Mesothelial cell of epicardium (in vitro differentiated cells): ENCODE data around the gene AMD1. TPM values are rescaled to one million over a fixed set of nuclear protein-coding genes. Genes with fewer than 3 reads are reported as not detected.

Experiments
- DNase-seq, 2 experiments: peaks; one replicate each; pipeline ENCODE4 v3.0.0; 2021; ENCODE audit warnings: low spot score in 2 of 2; ENCODE audit not compliant: unreplicated experiment in 2 of 2
- H3K27ac Mint-ChIP-seq: 2 replicates; pipeline ENCODE4 v1.8.0; 2021; ENCODE audit warnings: mixed read lengths
- H3K27me3 Mint-ChIP-seq: 2 replicates; pipeline ENCODE4 v1.8.0; 2021; ENCODE audit warnings: low read depth, mixed read lengths
- H3K36me3 Mint-ChIP-seq: 2 replicates; pipeline ENCODE4 v1.8.0; 2021; ENCODE audit warnings: mixed read lengths
- H3K4me1 Mint-ChIP-seq: 2 replicates; pipeline ENCODE4 v1.8.0; 2021; ENCODE audit warnings: mixed read lengths
- H3K4me3 Mint-ChIP-seq: 2 replicates; pipeline ENCODE4 v1.8.0; 2021; ENCODE audit warnings: mild to moderate bottlenecking, moderate library complexity, mixed read lengths
- H3K9me3 Mint-ChIP-seq: 2 replicates; pipeline ENCODE4 v1.8.0; 2021; ENCODE audit warnings: mixed read lengths
- total RNA-seq: library from RNA; stranded (reverse); gene quantifications from 3 replicates; pipeline ENCODE4 v1.2.1, GENCODE V29; 2021
- TF ChIP-seq, protein P1 (sequence below): fragments of 200-600 bp; sonication (generic); IDR thresholded peaks from one replicate; pipeline ENCODE4 v1.5.0; 2021; ENCODE audit warnings: antibody characterized with exemption; ENCODE audit not compliant: unreplicated experiment

The AMD1 gene
- total RNA-seq, 1 donor from 2014 or later = 46.0 TPM

DNA sequence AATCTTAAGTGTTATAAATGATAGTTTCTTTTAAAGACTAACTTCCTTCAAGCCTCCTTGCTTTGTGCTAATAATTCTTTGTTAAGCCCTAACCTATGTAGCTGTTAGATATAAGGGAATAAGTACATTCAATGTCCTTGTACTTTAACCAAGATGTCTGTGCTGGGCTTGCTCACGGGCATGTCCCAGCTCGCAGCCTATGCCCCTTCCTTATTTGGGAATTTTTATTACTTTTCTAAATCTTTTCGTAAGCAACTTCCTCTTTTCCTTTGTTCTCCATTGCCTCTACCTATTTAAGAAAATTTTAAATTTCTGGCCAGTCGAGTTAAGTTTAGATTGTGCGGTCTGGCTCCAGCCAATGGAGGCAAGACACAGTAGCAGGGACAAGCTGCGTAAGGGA, 33.3 kb upstream of the AMD1 start:
- TF ChIP-seq, protein P1, sequence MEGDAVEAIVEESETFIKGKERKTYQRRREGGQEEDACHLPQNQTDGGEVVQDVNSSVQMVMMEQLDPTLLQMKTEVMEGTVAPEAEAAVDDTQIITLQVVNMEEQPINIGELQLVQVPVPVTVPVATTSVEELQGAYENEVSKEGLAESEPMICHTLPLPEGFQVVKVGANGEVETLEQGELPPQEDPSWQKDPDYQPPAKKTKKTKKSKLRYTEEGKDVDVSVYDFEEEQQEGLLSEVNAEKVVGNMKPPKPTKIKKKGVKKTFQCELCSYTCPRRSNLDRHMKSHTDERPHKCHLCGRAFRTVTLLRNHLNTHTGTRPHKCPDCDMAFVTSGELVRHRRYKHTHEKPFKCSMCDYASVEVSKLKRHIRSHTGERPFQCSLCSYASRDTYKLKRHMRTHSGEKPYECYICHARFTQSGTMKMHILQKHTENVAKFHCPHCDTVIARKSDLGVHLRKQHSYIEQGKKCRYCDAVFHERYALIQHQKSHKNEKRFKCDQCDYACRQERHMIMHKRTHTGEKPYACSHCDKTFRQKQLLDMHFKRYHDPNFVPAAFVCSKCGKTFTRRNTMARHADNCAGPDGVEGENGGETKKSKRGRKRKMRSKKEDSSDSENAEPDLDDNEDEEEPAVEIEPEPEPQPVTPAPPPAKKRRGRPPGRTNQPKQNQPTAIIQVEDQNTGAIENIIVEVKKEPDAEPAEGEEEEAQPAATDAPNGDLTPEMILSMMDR = no peak
- Mint-ChIP-seq H3K27me3 (no peaks in the 10 kb centered on the region), H3K4me3 (no peak overlapping the region), H3K4me1 (no peaks in the 10 kb centered on the region), H3K36me3 (no peaks in the 10 kb centered on the region), H3K9me3 (peaks cover 3% of the 10 kb centered on the region), H3K27ac (no peak overlapping the region)
- DNase-seq = no peak

- H3K27me3 Mint-ChIP-seq = no peaks in the 10 kb centered on the region
- peaks cover under 1% of the 10 kb centered on the region for H3K9me3 Mint-ChIP-seq
- H3K4me1 Mint-ChIP-seq = no peaks in the 10 kb centered on the region
- no peaks in the 10 kb centered on the region for H3K36me3 Mint-ChIP-seq
- DNase-seq = no peak
- H3K4me3 Mint-ChIP-seq = no peak overlapping the region
- TF ChIP-seq, protein P1 = no peak
- H3K27ac Mint-ChIP-seq = no peak overlapping the region
Measured at GRCh38 chr6:110849781-110850180, 24.8 kb upstream of the AMD1 start.

DNA sequence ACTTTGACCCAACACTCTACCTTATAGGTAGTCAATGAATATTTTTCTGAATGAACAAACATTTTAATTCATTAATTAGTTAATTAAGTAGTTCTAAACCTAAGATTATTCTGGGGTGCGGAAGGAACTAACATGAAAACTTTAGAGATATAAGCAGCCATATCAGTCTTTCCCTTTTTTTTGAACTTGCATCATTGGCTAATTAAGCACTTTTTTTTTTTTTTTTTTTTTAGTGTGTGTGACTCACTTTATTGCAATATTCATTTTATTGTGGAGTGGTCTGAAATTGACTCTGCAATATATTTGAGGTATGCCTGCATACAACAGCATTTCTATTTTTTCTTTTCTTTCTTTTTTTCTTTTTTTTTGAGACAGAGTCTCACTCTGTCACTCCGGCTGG, 21.8 kb upstream of the AMD1 start:
- Mint-ChIP-seq H3K27ac (no peak overlapping the region), H3K4me1 (no peaks in the 10 kb centered on the region), H3K27me3 (no peaks in the 10 kb centered on the region), H3K4me3 (no peak overlapping the region), H3K36me3 (no peaks in the 10 kb centered on the region), H3K9me3 (no peaks in the 10 kb centered on the region)
- TF ChIP-seq, protein P1 = no peak
- DNase-seq = no peak

- Mint-ChIP-seq H3K36me3 (no peaks in the 10 kb centered on the region), H3K4me3 (no peak overlapping the region)
- DNase-seq = no peak
Measured at GRCh38 chr6:110853754-110854477, 20.7 kb upstream of the AMD1 start.

DNA sequence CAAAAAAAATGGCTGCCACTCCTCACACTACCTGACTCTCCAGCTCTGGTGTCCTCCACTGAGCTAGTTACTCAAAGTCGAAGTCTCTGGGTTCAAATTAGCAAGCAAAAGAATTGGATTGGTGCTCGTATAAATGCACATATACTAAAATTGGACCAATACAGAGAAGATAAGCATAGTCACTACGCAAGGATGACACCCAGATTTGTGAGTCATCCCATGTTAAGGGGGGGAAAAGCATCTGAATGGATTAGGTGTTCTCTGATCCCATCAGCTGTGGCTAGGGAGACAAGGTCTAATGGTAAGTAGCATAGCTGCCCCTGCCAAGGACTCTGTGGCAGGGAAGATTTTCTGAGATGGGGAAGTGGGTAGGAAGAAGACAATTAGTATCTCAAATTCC, 18.3 kb upstream of the AMD1 start:
- Mint-ChIP-seq H3K4me1 (no peaks in the 10 kb centered on the region), H3K27me3 (no peaks in the 10 kb centered on the region), H3K9me3 (no peaks in the 10 kb centered on the region), H3K27ac (no peak overlapping the region), H3K4me3 (no peak overlapping the region), H3K36me3 (no peaks in the 10 kb centered on the region)
- TF ChIP-seq, protein P1 = no peak
- no peak for DNase-seq

More at GRCh38 chr6:110853754-110854477, 20.7 kb upstream of the AMD1 start:
- Mint-ChIP-seq H3K9me3 (no peaks in the 10 kb centered on the region), H3K27ac (no peak overlapping the region), H3K27me3 (no peaks in the 10 kb centered on the region), H3K4me1 (no peaks in the 10 kb centered on the region)
- TF ChIP-seq, protein P1 = no peak

DNA sequence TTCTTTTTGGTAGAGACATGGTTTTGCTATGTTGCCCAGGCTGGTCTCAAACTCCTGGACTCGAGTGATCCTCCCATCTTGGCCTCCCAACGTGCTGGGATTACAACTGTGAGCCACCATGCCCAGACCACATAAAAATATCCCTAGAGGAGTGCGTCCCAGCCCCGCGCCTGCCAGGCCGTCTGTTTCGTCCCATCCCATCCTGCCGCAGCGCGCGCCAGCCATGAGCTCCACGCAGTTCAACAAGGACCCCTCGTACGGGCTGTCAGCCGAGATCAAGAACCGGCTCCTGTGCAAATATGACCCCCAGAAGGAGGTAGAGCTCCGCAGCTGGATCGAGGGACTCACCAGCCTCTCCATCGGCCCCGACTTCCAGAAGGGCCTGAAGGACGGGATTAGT, 16.6 kb upstream of the AMD1 start:
- Mint-ChIP-seq H3K9me3 (no peaks in the 10 kb centered on the region), H3K27me3 (no peaks in the 10 kb centered on the region), H3K36me3 (no peaks in the 10 kb centered on the region), H3K4me3 (no peak overlapping the region), H3K27ac (no peak overlapping the region), H3K4me1 (no peaks in the 10 kb centered on the region)
- TF ChIP-seq, protein P1 = no peak
- no peak for DNase-seq
